CD14-positive monocyte (primary cell): ENCODE results near the gene ZNF782. TPM values are rescaled to one million over a fixed set of nuclear protein-coding genes. Genes with fewer than 3 reads are reported as not detected.

Experiments used
- DNase-seq, 3 donors: peaks; one replicate each; pipeline ENCODE4 v3.0.0-alpha.2; 2011 to 2022
- H2AFZ ChIP-seq: 2 replicates; pipeline ENCODE4 v1.6.0; 2012; ENCODE audit warnings: mild to moderate bottlenecking, low read depth, low read length, inconsistent platforms; ENCODE audit not compliant: insufficient read depth, poor library complexity, severe bottlenecking
- H3K27ac ChIP-seq, 2 donors: 1 replicate in 1 of 2; 2 replicates in 1 of 2; pipeline ENCODE4 v1.5.1; 2012 to 2013; ENCODE audit warnings: low read length in 2 of 2, control low read depth in 1 of 2, inconsistent platforms in 1 of 2, low read depth in 1 of 2, mild to moderate bottlenecking in 1 of 2
- H3K27me3 ChIP-seq, 2 donors: one replicate each; pipeline versions ENCODE4 v1.6.0 to v1.6.1; 2011 to 2013; ENCODE audit warnings: low read length in 2 of 2; ENCODE audit not compliant: control insufficient read depth in 2 of 2, insufficient read depth in 2 of 2
- H3K36me3 ChIP-seq, 2 donors: replicated peaks in 1 of 2; 1 replicate in 1 of 2; 2 replicates in 1 of 2; pipeline versions ENCODE4 v1.5.1 to v1.6.1; 2012 to 2013; ENCODE audit warnings: low read length in 2 of 2, control low read depth in 1 of 2, inconsistent platforms in 1 of 2, mild to moderate bottlenecking in 1 of 2; ENCODE audit not compliant: insufficient read depth in 2 of 2, control insufficient read depth in 1 of 2
- H3K4me1 ChIP-seq, 2 donors: 1 replicate in 1 of 2; 2 replicates in 1 of 2; pipeline versions ENCODE4 v1.5.1 to v1.6.1; 2012 to 2013; ENCODE audit warnings: low read length in 2 of 2, control low read depth in 1 of 2, inconsistent platforms in 1 of 2, mild to moderate bottlenecking in 1 of 2, moderate library complexity in 1 of 2; ENCODE audit not compliant: insufficient read depth in 2 of 2, control insufficient read depth in 1 of 2
- H3K4me2 ChIP-seq: replicated peaks from 2 replicates; pipeline ENCODE3; 2012; ENCODE audit warnings: low read length, moderate library complexity, mild to moderate bottlenecking; ENCODE audit not compliant: poor library complexity, severe bottlenecking; ENCODE audit errors: extremely low read depth
- H3K4me3 ChIP-seq, 3 experiments: fragments of 200-600 bp in 1 of 3; sonication (generic) in 1 of 3; replicated peaks in 1 of 3; 1 replicate in 2 of 3; 2 replicates in 1 of 3; pipeline ENCODE4 v1.5.1; 2011 to 2013; ENCODE audit warnings: low read length in 3 of 3, mild to moderate bottlenecking in 3 of 3, control low read depth in 2 of 3, low read depth in 2 of 3, inconsistent platforms in 1 of 3, moderate library complexity in 1 of 3
- H3K79me2 ChIP-seq: 2 replicates; pipeline ENCODE4 v1.6.0; 2012; ENCODE audit warnings: mild to moderate bottlenecking, control low read depth, inconsistent platforms, low read length, moderate library complexity; ENCODE audit not compliant: insufficient read depth
- H3K9ac ChIP-seq: 2 replicates; pipeline ENCODE4 v1.6.0; 2017; ENCODE audit warnings: low read length, mild to moderate bottlenecking; ENCODE audit not compliant: insufficient read depth, poor library complexity, severe bottlenecking
- H3K9me3 ChIP-seq, 2 donors: replicated peaks in 1 of 2; 1 replicate in 1 of 2; 2 replicates in 1 of 2; pipeline versions ENCODE4 v1.5.1 to v1.6.1; 2012 to 2013; ENCODE audit warnings: low read length in 2 of 2, control low read depth in 1 of 2; ENCODE audit not compliant: control insufficient read depth in 1 of 2, insufficient read depth in 1 of 2
- H4K20me1 ChIP-seq: 2 replicates; pipeline ENCODE4 v1.6.0; 2012; ENCODE audit warnings: mild to moderate bottlenecking, low read length, control low read depth, moderate library complexity; ENCODE audit not compliant: insufficient read depth
- H3K27ac Mint-ChIP-seq, 7 donors: one replicate each; pipeline ENCODE4 v1.8.0; 2020; ENCODE audit warnings: mild to moderate bottlenecking in 7 of 7, mixed read lengths in 7 of 7, moderate library complexity in 6 of 7, inconsistent platforms in 2 of 7
- H3K27me3 Mint-ChIP-seq, 3 donors: one replicate each; pipeline ENCODE4 v1.8.0; 2021 to 2022; ENCODE audit warnings: low read depth in 3 of 3, mild to moderate bottlenecking in 3 of 3, mixed read lengths in 3 of 3, moderate library complexity in 3 of 3, inconsistent platforms in 1 of 3
- H3K36me3 Mint-ChIP-seq, 2 donors: one replicate each; pipeline ENCODE4 v1.8.0; 2020; ENCODE audit warnings: mixed read lengths in 2 of 2, inconsistent platforms in 1 of 2, mild to moderate bottlenecking in 1 of 2
- H3K4me1 Mint-ChIP-seq: one replicate; pipeline ENCODE4 v1.8.0; 2020; ENCODE audit warnings: mild to moderate bottlenecking, mixed read lengths
- H3K4me3 Mint-ChIP-seq, 2 donors: one replicate each; pipeline ENCODE4 v1.8.0; 2020; ENCODE audit warnings: mild to moderate bottlenecking in 2 of 2, mixed read lengths in 2 of 2, moderate library complexity in 1 of 2
- H3K9me3 Mint-ChIP-seq, 7 donors: one replicate each; pipeline ENCODE4 v1.8.0; 2020 to 2022; ENCODE audit warnings: mixed read lengths in 7 of 7, mild to moderate bottlenecking in 6 of 7, moderate library complexity in 6 of 7, inconsistent platforms in 2 of 7
- CTCF ChIP-seq: fragments of 200-600 bp; IDR thresholded peaks from one replicate; pipeline ENCODE4 v1.8.0; 2022; ENCODE audit warnings: antibody characterized with exemption, mild to moderate bottlenecking
- WGBS: methylation state at CpG from one replicate; pipeline ENCODE4 v1.1.5; 2013; ENCODE audit warnings: missing lambda C conversion rate; ENCODE audit not compliant: insufficient coverage; 5-methylcytosine and 5-hydroxymethylcytosine counted together
- intact Hi-C, 2 donors: fragments of 100-400 bp; cut with micrococcal nuclease; formaldehyde crosslinking; loops; one replicate each; pipeline versions ENCODE4 v1.15.0 to v1.15.1; 2023
- polyA plus RNA-seq, 3 donors: library from polyadenylated mRNA; depleted of rRNA in 1 of 3; unstranded in 2 of 3; stranded (reverse) in 1 of 3; fragments of 300-500 nt in 2 of 3; fragments of >200 nt in 1 of 3; fragmentation: Illumina TruSeq in 2 of 3; gene quantifications; 1 replicate in 2 of 3; 2 replicates in 1 of 3; pipeline ENCODE4 v1.2.3, GENCODE V29; 2012 to 2021

Gene ZNF782
- polyA plus RNA-seq, 3 donors, result 1.1 to 1.3 (median 1.1) TPM

GRCh38 chr9:96885424-96885823 lies 31.1 kb upstream of the ZNF782 start:
- H3K9me3 Mint-ChIP-seq, result peaks cover 0 to 6% (median 3%) of the 10 kb centered on the region in 7 donors
- TF ChIP-seq CTCF, result no peak
- no peak overlapping the region for H3K4me3 ChIP-seq
- intact Hi-C loops, result no loop called here
- peaks cover 0 to 3% of the 10 kb centered on the region in 2 donors for H3K9me3 ChIP-seq
- H2AFZ ChIP-seq, result no peak overlapping the region
- no peak overlapping the region for H3K9ac ChIP-seq
- no peaks in the 10 kb centered on the region for H4K20me1 ChIP-seq
- H3K4me1 Mint-ChIP-seq, result peaks cover 20% of the 10 kb centered on the region
- H3K27ac ChIP-seq, result no peak overlapping the region
- no peak for DNase-seq
- H3K27ac Mint-ChIP-seq, result no peak overlapping the region
- H3K36me3 Mint-ChIP-seq, result peaks cover 13 to 18% of the 10 kb centered on the region in 2 donors
- no peak overlapping the region for H3K4me2 ChIP-seq
- H3K27me3 ChIP-seq, result no peaks in the 10 kb centered on the region
- H3K36me3 ChIP-seq, result peaks cover 0 to 7% of the 10 kb centered on the region in 2 donors
- H3K79me2 ChIP-seq, result no peaks in the 10 kb centered on the region
- H3K27me3 Mint-ChIP-seq, result peaks cover 0 to 5% (median under 1%) of the 10 kb centered on the region in 3 donors
- H3K4me3 Mint-ChIP-seq, result no peak overlapping the region
- H3K4me1 ChIP-seq, result peaks cover 8% of the 10 kb centered on the region in 2 donors

GRCh38 chr9:96884443-96884842 lies 30.1 kb upstream of the ZNF782 start:
- no CpG with 5 or more reads among the region's 2 CpGs for WGBS
- H3K4me3 Mint-ChIP-seq, result no peak overlapping the region
- peaks cover 24% of the 10 kb centered on the region for H3K4me1 Mint-ChIP-seq
- peaks cover 0 to 3% of the 10 kb centered on the region in 2 donors for H3K9me3 ChIP-seq
- H4K20me1 ChIP-seq, result no peaks in the 10 kb centered on the region
- no peaks in the 10 kb centered on the region for H3K36me3 ChIP-seq
- intact Hi-C loops, result no loop called here
- no peak overlapping the region for H3K4me3 ChIP-seq
- H3K36me3 Mint-ChIP-seq, result peaks cover 6 to 10% of the 10 kb centered on the region in 2 donors
- peaks cover 0 to 6% (median 4%) of the 10 kb centered on the region in 7 donors for H3K9me3 Mint-ChIP-seq
- TF ChIP-seq CTCF, result no peak
- peaks cover 0 to 7% of the 10 kb centered on the region in 2 donors for H3K27me3 ChIP-seq
- H3K27ac ChIP-seq, result no peak overlapping the region
- DNase-seq, result peak; percentile 2 to 49 (median 20)
- no peak overlapping the region for H3K9ac ChIP-seq
- peaks cover 8% of the 10 kb centered on the region in 2 donors for H3K4me1 ChIP-seq
- peaks cover 3 to 13% (median 4%) of the 10 kb centered on the region in 3 donors for H3K27me3 Mint-ChIP-seq
- no peak overlapping the region for H2AFZ ChIP-seq
- H3K27ac Mint-ChIP-seq, result peak overlapping the region in 1 of 7 donors; percentile 30
- H3K79me2 ChIP-seq, result no peaks in the 10 kb centered on the region
- H3K4me2 ChIP-seq, result no peak overlapping the region
